ENCODE measurements around the gene CDYL2.

DNA sequence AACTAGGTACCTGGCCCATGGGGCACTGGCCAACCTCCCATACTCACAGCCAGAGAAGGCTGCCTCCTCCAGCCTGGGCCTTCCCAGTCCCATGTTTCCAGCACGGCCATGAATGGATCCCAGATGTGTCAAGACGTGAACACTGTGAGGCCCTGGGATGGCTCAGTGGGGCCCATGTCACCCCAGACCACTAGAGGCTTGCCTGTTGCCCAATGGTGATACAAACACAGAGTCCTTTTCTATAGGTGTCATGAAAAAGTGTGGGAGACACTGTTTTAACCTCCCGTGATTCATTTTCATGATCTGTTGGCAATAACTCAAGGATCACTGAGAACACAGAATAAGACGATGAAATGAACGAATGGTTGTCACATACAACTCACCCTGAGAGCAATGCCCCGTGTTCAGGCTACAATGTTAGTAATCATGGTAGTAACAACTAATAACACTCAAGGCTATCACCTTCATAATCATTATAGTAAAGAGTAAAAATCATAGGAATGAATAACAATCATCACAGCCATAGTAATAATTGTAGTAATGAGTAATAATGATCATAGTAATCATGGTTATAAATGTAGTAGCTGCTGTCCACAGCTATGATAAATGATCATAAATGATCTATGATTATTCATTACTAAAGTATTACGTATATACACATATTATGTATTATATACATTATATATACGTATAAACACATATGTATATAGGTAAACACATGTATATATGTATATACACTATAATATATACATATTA is 199.6 kb downstream of the CDYL2 start:
- TF ChIP-seq, protein P1, sequence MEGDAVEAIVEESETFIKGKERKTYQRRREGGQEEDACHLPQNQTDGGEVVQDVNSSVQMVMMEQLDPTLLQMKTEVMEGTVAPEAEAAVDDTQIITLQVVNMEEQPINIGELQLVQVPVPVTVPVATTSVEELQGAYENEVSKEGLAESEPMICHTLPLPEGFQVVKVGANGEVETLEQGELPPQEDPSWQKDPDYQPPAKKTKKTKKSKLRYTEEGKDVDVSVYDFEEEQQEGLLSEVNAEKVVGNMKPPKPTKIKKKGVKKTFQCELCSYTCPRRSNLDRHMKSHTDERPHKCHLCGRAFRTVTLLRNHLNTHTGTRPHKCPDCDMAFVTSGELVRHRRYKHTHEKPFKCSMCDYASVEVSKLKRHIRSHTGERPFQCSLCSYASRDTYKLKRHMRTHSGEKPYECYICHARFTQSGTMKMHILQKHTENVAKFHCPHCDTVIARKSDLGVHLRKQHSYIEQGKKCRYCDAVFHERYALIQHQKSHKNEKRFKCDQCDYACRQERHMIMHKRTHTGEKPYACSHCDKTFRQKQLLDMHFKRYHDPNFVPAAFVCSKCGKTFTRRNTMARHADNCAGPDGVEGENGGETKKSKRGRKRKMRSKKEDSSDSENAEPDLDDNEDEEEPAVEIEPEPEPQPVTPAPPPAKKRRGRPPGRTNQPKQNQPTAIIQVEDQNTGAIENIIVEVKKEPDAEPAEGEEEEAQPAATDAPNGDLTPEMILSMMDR (IDR thresholded peaks at IDR 0.05; ENCODE audit: insufficient read depth, low read depth, low read length): no peak
- no peak for TF ChIP-seq EZH2 (IDR thresholded peaks at IDR 0.05; ENCODE audit: insufficient read depth, low read length)
